Measurements from ENCODE around the gene CELF2. TPM values are rescaled to one million over a fixed set of nuclear protein-coding genes. Genes with fewer than 3 reads are reported as not detected.

The CELF2 gene
- total and polyA plus RNA-seq, 10 donors: 13.5 to 180 (median 105) TPM

DNA sequence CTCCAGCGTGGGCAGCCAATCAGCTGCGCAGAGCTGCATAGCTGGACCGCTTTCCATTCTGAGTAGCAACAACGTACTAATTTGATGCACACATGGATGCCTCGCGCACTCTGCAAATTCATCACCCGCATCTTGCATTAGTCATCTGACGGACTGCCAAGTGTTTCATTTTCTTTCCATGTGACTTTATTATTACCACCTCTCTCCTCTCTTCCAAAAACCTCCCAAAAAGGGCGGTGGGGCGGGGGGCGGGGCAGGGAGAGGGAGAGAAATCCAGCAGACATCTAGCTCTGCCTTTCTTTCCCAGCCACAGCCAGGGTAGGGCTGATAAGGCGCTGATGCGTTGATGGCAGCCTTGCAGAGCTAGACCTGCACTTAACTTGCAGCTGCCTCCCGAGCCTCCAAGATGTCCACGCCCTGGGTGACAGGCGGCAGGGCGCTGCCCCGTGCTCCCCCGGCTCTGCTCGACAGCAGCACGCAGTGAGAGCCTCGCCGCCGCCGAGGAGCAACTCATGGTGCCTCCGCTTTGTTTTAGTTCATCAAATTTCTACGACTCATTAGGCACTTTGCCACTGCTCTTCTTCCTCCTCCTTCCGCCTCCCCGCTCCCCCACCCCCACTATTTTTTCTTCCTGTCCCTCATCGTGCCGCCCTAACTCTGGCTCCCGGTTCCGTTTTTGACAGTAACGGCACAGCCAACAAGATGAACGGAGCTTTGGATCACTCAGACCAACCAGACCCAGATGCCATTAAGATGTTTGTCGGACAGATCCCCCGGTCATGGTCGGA is 147.3 kb downstream of the CELF2 start:
- Histone ChIP-seq H3K27ac (peak overlapping the region; percentile 90 to 99 (median 96)), H3K9me3 (no peaks in the 10 kb centered on the region), H3K4me1 (peaks cover 34 to 90% (median 62%) of the 10 kb centered on the region in 6 donors), H3K4me3 (peak overlapping the region; percentile 76 to 92 (median 84)), H3K27me3 (replicated peaks in 1 of 7) (peaks cover 0 to 13% (median 0%) of the 10 kb centered on the region in 7 donors), H3K36me3 (no peaks in the 10 kb centered on the region)
- WGBS, 5 donors: 0 to 2% (median 1%) methylated on average over 35 to 38 of the region's 38 CpGs
- DNase-seq: peak; percentile 94
- intact Hi-C loops (cut with DNase I; ENCODE audit: low total_unique reads): no loop called here
- TF ChIP-seq POLR2A (IDR thresholded peaks at IDR 0.05): peak; percentile 36 to 49 (median 36)
- peak; percentile 86 to 93 (median 89) for TF ChIP-seq POLR2AphosphoS5 (IDR thresholded peaks at IDR 0.05)
- TF ChIP-seq, protein P1, sequence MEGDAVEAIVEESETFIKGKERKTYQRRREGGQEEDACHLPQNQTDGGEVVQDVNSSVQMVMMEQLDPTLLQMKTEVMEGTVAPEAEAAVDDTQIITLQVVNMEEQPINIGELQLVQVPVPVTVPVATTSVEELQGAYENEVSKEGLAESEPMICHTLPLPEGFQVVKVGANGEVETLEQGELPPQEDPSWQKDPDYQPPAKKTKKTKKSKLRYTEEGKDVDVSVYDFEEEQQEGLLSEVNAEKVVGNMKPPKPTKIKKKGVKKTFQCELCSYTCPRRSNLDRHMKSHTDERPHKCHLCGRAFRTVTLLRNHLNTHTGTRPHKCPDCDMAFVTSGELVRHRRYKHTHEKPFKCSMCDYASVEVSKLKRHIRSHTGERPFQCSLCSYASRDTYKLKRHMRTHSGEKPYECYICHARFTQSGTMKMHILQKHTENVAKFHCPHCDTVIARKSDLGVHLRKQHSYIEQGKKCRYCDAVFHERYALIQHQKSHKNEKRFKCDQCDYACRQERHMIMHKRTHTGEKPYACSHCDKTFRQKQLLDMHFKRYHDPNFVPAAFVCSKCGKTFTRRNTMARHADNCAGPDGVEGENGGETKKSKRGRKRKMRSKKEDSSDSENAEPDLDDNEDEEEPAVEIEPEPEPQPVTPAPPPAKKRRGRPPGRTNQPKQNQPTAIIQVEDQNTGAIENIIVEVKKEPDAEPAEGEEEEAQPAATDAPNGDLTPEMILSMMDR (IDR thresholded peaks at IDR 0.05 in 8 of 11, conservative IDR thresholded peaks at IDR 0.05 in 3 of 11): no peak

DNA sequence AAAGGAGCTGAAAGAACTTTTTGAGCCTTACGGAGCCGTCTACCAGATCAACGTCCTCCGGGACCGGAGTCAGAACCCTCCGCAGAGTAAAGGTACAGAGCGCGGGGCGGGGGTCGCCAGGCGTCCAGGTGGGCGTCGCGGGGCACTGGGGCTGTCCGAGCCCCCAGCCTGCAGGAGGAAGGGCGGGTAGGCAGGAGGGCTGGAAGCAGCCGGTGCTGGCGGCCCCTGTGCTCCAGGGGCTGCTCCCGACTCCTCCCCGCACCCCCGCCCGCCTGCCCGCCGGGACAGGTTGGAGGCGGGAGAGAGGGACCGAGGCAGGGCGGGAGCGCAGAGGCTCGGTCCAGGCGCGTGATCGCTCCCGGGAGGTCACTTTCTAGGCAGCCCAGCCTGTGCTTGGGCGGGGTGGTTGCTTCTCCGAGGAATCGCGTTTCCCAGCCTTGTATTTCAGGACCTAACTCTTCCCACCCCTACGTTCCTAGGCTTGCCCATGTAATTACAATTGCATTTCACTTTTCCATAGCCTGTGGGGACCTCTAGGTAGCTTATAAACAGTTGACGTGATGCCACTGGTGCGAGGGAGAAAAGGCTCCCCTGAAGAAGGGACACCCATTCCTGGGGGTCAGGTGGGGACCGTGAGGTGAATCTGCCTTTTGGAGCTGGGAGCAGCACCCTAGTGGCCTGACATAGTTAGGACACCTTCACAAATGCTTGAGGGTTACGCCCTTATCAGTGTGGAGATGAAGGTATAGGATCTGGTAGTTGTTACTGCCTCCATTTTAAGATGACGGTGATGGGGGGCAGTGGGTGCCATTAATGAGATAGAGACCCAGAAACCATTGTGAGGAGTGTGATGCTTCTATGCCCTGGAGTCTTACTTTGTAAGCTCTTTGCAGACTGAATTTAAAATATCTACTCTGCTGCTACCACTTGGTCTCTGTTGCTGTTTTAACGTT is 148.2 kb downstream of the CELF2 start:
- TF ChIP-seq, protein P1 (IDR thresholded peaks at IDR 0.05 in 8 of 11, conservative IDR thresholded peaks at IDR 0.05 in 3 of 11): peak; percentile 43 to 91 (median 73)
- TF ChIP-seq POLR2A (IDR thresholded peaks at IDR 0.05) (peak in 1 of 3 donors; percentile 29), POLR2AphosphoS5 (IDR thresholded peaks at IDR 0.05) (peak; percentile 48 to 89 (median 61))
- Histone ChIP-seq H3K27me3 (replicated peaks in 1 of 7) (peaks cover 0 to 13% (median 0%) of the 10 kb centered on the region in 7 donors), H3K4me1 (peaks cover 40 to 90% (median 59%) of the 10 kb centered on the region in 6 donors), H3K36me3 (no peaks in the 10 kb centered on the region), H3K27ac (peak overlapping the region; percentile 90 to 99 (median 96)), H3K4me3 (peak overlapping the region; percentile 76 to 92 (median 84)), H3K9me3 (no peaks in the 10 kb centered on the region)
- 2 to 5% (median 4%) methylated on average over 25 to 44 of the region's 44 CpGs for WGBS, 5 donors
- intact Hi-C loops (cut with DNase I; ENCODE audit: low total_unique reads): no loop called here
- DNase-seq: peak; percentile 90

DNA sequence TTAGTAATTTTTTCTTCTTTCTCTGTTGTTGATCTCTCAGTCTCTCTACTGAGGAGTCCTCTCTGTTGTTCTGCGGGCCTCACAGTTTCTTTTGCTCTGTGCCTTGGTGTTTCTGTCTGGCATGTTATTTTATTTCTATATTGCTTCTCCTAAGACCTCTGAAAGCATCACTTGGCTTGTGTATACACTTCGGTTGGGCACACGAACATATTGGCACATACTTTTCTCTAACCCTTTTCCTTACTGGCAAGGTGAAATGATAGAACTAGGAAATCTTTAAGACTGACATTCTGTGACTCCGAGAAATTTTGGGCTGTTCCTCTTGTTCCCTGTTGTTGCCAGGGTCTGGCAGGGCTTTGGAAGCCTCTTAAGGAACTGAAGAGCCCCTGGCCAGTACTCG is 148.9 kb downstream of the CELF2 start:
- Histone ChIP-seq H3K27me3 (replicated peaks in 1 of 7) (peaks cover 0 to 13% (median 0%) of the 10 kb centered on the region in 7 donors), H3K4me1 (peaks cover 37 to 90% (median 58%) of the 10 kb centered on the region in 6 donors), H3K4me3 (peak overlapping the region; percentile 76 to 92 (median 84)), H3K27ac (peak overlapping the region; percentile 90 to 99 (median 96)), H3K9me3 (no peaks in the 10 kb centered on the region), H3K36me3 (no peaks in the 10 kb centered on the region)
- DNase-seq: no peak
- TF ChIP-seq POLR2AphosphoS5 (IDR thresholded peaks at IDR 0.05) (peak in 1 of 3 donors; percentile 4), POLR2A (IDR thresholded peaks at IDR 0.05) (no peak)
- TF ChIP-seq, protein P1 (IDR thresholded peaks at IDR 0.05 in 8 of 11, conservative IDR thresholded peaks at IDR 0.05 in 3 of 11): no peak
- 26 to 49% (median 31%) methylated on average over 5 of the region's 5 CpGs for WGBS, 5 donors
- intact Hi-C loops (cut with DNase I; ENCODE audit: low total_unique reads): no loop called here

All from spleen (tissue), 11 donors.